PC-3 (cell line): Measurements from ENCODE around the gene NHS. TPM values are rescaled to one million over a fixed set of nuclear protein-coding genes. Genes with fewer than 3 reads are reported as not detected.
A peak's percentile ranks its signal among the peaks of the same experiment; 100 is the strongest.

Source experiments
- ATAC-seq: fragments of 200-7000 bp; cut with Tn5 transposase; 2 replicates; pipeline ENCODE4 v1.9.1; 2020; ENCODE audit warnings: mild to moderate bottlenecking, moderate library complexity
- BruUV-seq: library from RNA; stranded (reverse); fragments of 400-500 nt; replicated peaks from 2 replicates; lab custom pipeline; 2021; lab: Mats Ljungman, UMichigan
- CTCF ChIA-PET: fragments of 300-600 bp; sonication (Branson Sonifier 250); formaldehyde crosslinking; loops from one replicate; lab custom pipeline; 2022; ENCODE audit warnings: antibody characterized with exemption; lab: Charles Lee
- POLR2A ChIA-PET: fragments of 300-600 bp; sonication (Branson Sonifier 250); formaldehyde crosslinking; loops from one replicate; lab custom pipeline; 2022; ENCODE audit warnings: antibody characterized with exemption; ENCODE audit not compliant: unreplicated experiment; lab: Charles Lee
- DNase-seq: peaks from one replicate; pipeline ENCODE4 v3.0.0-alpha.2; 2015
- H2AFZ ChIP-seq: fragments of 300-600 bp; sonication (generic); 2 replicates; pipeline ENCODE4 v1.6.0; 2016; ENCODE audit warnings: antibody characterized with exemption, low read length
- H3F3A ChIP-seq: fragments of 300-600 bp; sonication (generic); one replicate; pipeline ENCODE4 v1.6.0; 2017; ENCODE audit warnings: antibody characterized with exemption, low read length, control low read depth, mild to moderate bottlenecking; ENCODE audit not compliant: unreplicated experiment
- H3K27ac ChIP-seq: fragments of 300-600 bp; sonication (generic); 2 replicates; pipeline ENCODE4 v1.5.1; 2016; ENCODE audit warnings: mild to moderate bottlenecking, low read length
- H3K27me3 ChIP-seq: fragments of 300-600 bp; sonication (generic); 2 replicates; pipeline ENCODE4 v1.6.1; 2016; ENCODE audit warnings: low read length, mixed read lengths
- H3K36me3 ChIP-seq: fragments of 300-600 bp; sonication (generic); 2 replicates; pipeline ENCODE4 v1.6.1; 2016; ENCODE audit warnings: low read depth, mixed run types, low read length, mixed read lengths
- H3K4me1 ChIP-seq: fragments of 300-600 bp; sonication (generic); 2 replicates; pipeline ENCODE4 v1.5.1; 2016; ENCODE audit warnings: low read length; ENCODE audit not compliant: insufficient read depth
- H3K4me2 ChIP-seq: fragments of 300-600 bp; sonication (generic); 2 replicates; pipeline ENCODE4 v1.6.0; 2016; ENCODE audit warnings: low read length
- H3K4me3 ChIP-seq: fragments of 300-600 bp; sonication (generic); 2 replicates; pipeline ENCODE4 v1.5.1; 2016; ENCODE audit warnings: mild to moderate bottlenecking, low read length, mixed read lengths
- H3K79me2 ChIP-seq: fragments of 300-600 bp; sonication (generic); 2 replicates; pipeline ENCODE4 v1.6.1; 2017; ENCODE audit warnings: low read length, mixed read lengths
- H3K9ac ChIP-seq: fragments of 300-600 bp; sonication (generic); 2 replicates; pipeline ENCODE4 v1.6.0; 2016; ENCODE audit warnings: mild to moderate bottlenecking, low read length
- H3K9me2 ChIP-seq: fragments of 300-600 bp; sonication (generic); replicated peaks from 2 replicates; pipeline ENCODE4 v1.6.1; 2016; ENCODE audit warnings: mixed run types, low read length, mixed read lengths
- H3K9me3 ChIP-seq: fragments of 300-600 bp; sonication (generic); 2 replicates; pipeline ENCODE4 v1.6.1; 2016; ENCODE audit warnings: low read length, mixed read lengths
- H4K20me1 ChIP-seq: fragments of 300-600 bp; sonication (generic); 2 replicates; pipeline ENCODE4 v1.6.1; 2016; ENCODE audit warnings: low read length, mixed read lengths
- CTCF ChIP-seq: fragments of 300-600 bp; sonication (generic); conservative IDR thresholded peaks from 2 replicates; pipeline ENCODE4 v1.5.1; 2017; ENCODE audit warnings: antibody characterized with exemption, low read depth, mild to moderate bottlenecking, low read length
- EZH2 ChIP-seq: fragments of 300-600 bp; sonication (generic); IDR thresholded peaks from one replicate; pipeline ENCODE4 v1.6.1; 2017; ENCODE audit warnings: antibody characterized with exemption, mild to moderate bottlenecking, low read length; ENCODE audit not compliant: unreplicated experiment
- EZH2phosphoT487 ChIP-seq: fragments of 300-600 bp; sonication (generic); IDR thresholded peaks from 2 replicates; pipeline ENCODE4 v1.6.1; 2018; ENCODE audit warnings: mild to moderate bottlenecking, antibody characterized with exemption, low read length, borderline replicate concordance
- intact Hi-C: fragments of 100-400 bp; cut with micrococcal nuclease; formaldehyde crosslinking; loops from 2 replicates; pipeline ENCODE4 v1.9.0; 2023
- total RNA-seq: library from RNA; depleted of rRNA; stranded (reverse); fragments of >200 nt; gene quantifications from 2 replicates; pipeline ENCODE4 v1.2.3, GENCODE V29; 2014

NHS gene
- total RNA-seq, 1 experiment from 2014 or later, result 4.9 TPM

GRCh38 chrX:17744896-17745523 is 370.0 kb downstream of the NHS start:
- no peaks in the 10 kb centered on the region for H3K9me2 ChIP-seq
- H4K20me1 ChIP-seq, result peaks cover 29% of the 10 kb centered on the region; the same call in 1 of the 2 replicates
- H2AFZ ChIP-seq, result no peak overlapping the region
- H3K36me3 ChIP-seq, result peaks cover 2% of the 10 kb centered on the region; the same call in 1 of the 2 replicates
- intact Hi-C loops, result loop anchor here (2.0 kb wide), 1 partner anchor 466 kb away; no protein-coding TSS in a partner anchor
- peaks cover 75% of the 10 kb centered on the region for H3K79me2 ChIP-seq
- BruUV-seq, result no TSS peak
- H3K27ac ChIP-seq, result no peak overlapping the region
- POLR2A ChIA-PET, result no interaction called here
- no peaks in the 10 kb centered on the region for H3K27me3 ChIP-seq
- CTCF ChIA-PET, result no interaction called here
- ATAC-seq (no peak), DNase-seq (peak; percentile 39)
- no peaks in the 10 kb centered on the region for H3F3A ChIP-seq
- H3K9me3 ChIP-seq, result no peaks in the 10 kb centered on the region
- peaks cover 29% of the 10 kb centered on the region for H3K4me1 ChIP-seq
- H3K4me3 ChIP-seq, result no peak overlapping the region
- H3K9ac ChIP-seq, result no peak overlapping the region
- peak; percentile 67 for TF ChIP-seq CTCF
- TF ChIP-seq EZH2phosphoT487, result no peak
- H3K4me2 ChIP-seq, result no peak overlapping the region

- no peaks in the 10 kb centered on the region for H3K9me3 ChIP-seq
- H3K27ac ChIP-seq, result no peak overlapping the region
- ChIA-PET POLR2A (no interaction called here), CTCF (no interaction called here)
- DNase-seq (no peak), ATAC-seq (no peak)
- no peaks in the 10 kb centered on the region for H3K27me3 ChIP-seq
- H3K4me2 ChIP-seq, result no peak overlapping the region
- peaks cover 12% of the 10 kb centered on the region for H3K36me3 ChIP-seq
- no peaks in the 10 kb centered on the region for H3K9me2 ChIP-seq
- peaks cover 15% of the 10 kb centered on the region; the same call in 1 of the 2 replicates for H4K20me1 ChIP-seq
- H3K9ac ChIP-seq, result no peak overlapping the region
- peaks cover 23% of the 10 kb centered on the region for H3K4me1 ChIP-seq
- BruUV-seq, result no TSS peak
- H3F3A ChIP-seq, result no peaks in the 10 kb centered on the region
- H3K4me3 ChIP-seq, result no peak overlapping the region
- TF ChIP-seq EZH2phosphoT487 (no peak), EZH2 (no peak), CTCF (no peak)
- peaks cover 48% of the 10 kb centered on the region for H3K79me2 ChIP-seq
- no peak overlapping the region for H2AFZ ChIP-seq
- intact Hi-C loops, result no loop called here
These were observed 372.7 kb downstream of the NHS start for GRCh38 chrX:17747692-17748091.

- Histone ChIP-seq H2AFZ (no peak overlapping the region), H3K9me2 (no peaks in the 10 kb centered on the region), H3K4me3 (no peak overlapping the region), H3K9ac (no peak overlapping the region), H4K20me1 (peaks cover 7% of the 10 kb centered on the region; the same call in 1 of the 2 replicates), H3K27ac (no peak overlapping the region), H3K36me3 (peaks cover 12% of the 10 kb centered on the region), H3K27me3 (no peaks in the 10 kb centered on the region), H3K4me2 (no peak overlapping the region), H3K79me2 (peaks cover 38% of the 10 kb centered on the region), H3K4me1 (peaks cover 13% of the 10 kb centered on the region), H3F3A (no peaks in the 10 kb centered on the region), H3K9me3 (no peaks in the 10 kb centered on the region)
- TF ChIP-seq EZH2phosphoT487 (no peak), EZH2 (no peak), CTCF (no peak)
- POLR2A ChIA-PET, result no interaction called here
- ATAC-seq, result no peak
- intact Hi-C loops, result no loop called here
- no TSS peak for BruUV-seq
- no peak for DNase-seq
- CTCF ChIA-PET, result no interaction called here
These were observed 373.7 kb downstream of the NHS start for GRCh38 chrX:17748684-17749083.
